HG03571 (cell line): ENCODE data around the gene PPP2R1A.
A peak's percentile ranks its signal among the peaks of the same experiment; 100 is the strongest.
"Not testable (repeated sequence)": the region's sequence is repeated elsewhere in the genome, so short reads cannot be mapped to it uniquely, and the experiment has no call there.

Source experiments
- ATAC-seq: cut with Tn5 transposase; IDR thresholded peaks from one replicate; pipeline ENCODE4 v1.9.1; 2021; ENCODE audit not compliant: unreplicated experiment

PPP2R1A gene

GRCh38 chr19:52237771-52238400, 48.0 kb downstream of the PPP2R1A start:
- ATAC-seq = no peak

GRCh38 chr19:52244021-52244420, 54.2 kb downstream of the PPP2R1A start:
- ATAC-seq = no peak

GRCh38 chr19:52248241-52248640, 58.4 kb downstream of the PPP2R1A start:
- no peak for ATAC-seq

GRCh38 chr19:52258426-52258825, 68.6 kb downstream of the PPP2R1A start:
- no peak for ATAC-seq

GRCh38 chr19:52265556-52265955, 75.7 kb downstream of the PPP2R1A start:
- ATAC-seq = not testable (repeated sequence)

- peak; percentile 86 for ATAC-seq
Observed at GRCh38 chr19:52269338-52270261, 79.7 kb downstream of the PPP2R1A start, which contains the start of gene ZNF766. TSS of gene ZNF766 (plus strand) at chr19:52269587. CDS start at chr19:52269614, 27 bp downstream.

- ATAC-seq = no peak
Observed at GRCh38 chr19:52270266-52270885, 80.5 kb downstream of the PPP2R1A start.

GRCh38 chr19:52273301-52273700, 83.4 kb downstream of the PPP2R1A start:
- ATAC-seq = no peak

- ATAC-seq = no peak
Observed at GRCh38 chr19:52274191-52274590, 84.3 kb downstream of the PPP2R1A start.

GRCh38 chr19:52275988-52276387, 86.1 kb downstream of the PPP2R1A start:
- no peak for ATAC-seq

- ATAC-seq = no peak
Observed at GRCh38 chr19:52277471-52277870, 87.6 kb downstream of the PPP2R1A start.
